Measurements from ENCODE around the gene ADAMTS6. TPM values are rescaled to one million over a fixed set of nuclear protein-coding genes. Genes with fewer than 3 reads are reported as not detected.

Gene ADAMTS6
- total RNA-seq, 1 experiment from 2014 or later: 2.8 TPM

DNA sequence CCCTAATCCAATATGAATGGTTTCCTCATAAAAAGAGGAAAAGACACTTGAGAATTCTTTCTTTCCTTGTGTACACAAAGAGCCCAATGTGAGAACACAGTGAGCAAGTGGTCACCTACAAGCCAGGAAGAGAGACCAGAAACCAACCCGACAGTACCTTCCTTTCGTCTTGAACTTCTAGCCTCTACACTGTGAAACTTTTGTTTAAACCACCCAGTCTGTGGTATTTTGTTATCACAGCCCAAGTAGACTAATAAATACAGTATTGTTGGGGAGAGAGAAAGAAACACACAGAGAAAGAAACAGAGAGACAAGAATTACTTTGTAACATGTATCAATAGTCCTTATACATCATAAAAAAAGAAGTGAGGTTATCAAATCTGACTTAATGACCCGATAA is 44.0 kb upstream of the ADAMTS6 start (continued):
- TF ChIP-seq ARID4B (CRISPR knock-in tag; IDR thresholded peaks at IDR 0.05; ENCODE audit: borderline replicate concordance) (no peak), TCF7 (CRISPR knock-in tag; IDR thresholded peaks at IDR 0.05; ENCODE audit: low read depth) (no peak), ESRRA (CRISPR knock-in tag; IDR thresholded peaks at IDR 0.05; ENCODE audit: borderline replicate concordance) (no peak)
- TF ChIP-seq, protein P1, sequence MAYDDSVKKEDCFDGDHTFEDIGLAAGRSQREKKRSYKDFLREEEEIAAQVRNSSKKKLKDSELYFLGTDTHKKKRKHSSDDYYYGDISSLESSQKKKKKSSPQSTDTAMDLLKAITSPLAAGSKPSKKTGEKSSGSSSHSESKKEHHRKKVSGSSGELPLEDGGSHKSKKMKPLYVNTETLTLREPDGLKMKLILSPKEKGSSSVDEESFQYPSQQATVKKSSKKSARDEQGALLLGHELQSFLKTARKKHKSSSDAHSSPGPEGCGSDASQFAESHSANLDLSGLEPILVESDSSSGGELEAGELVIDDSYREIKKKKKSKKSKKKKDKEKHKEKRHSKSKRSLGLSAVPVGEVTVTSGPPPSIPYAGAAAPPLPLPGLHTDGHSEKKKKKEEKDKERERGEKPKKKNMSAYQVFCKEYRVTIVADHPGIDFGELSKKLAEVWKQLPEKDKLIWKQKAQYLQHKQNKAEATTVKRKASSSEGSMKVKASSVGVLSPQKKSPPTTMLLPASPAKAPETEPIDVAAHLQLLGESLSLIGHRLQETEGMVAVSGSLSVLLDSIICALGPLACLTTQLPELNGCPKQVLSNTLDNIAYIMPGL (CRISPR knock-in tag; IDR thresholded peaks at IDR 0.05): no peak
- TF ChIP-seq, protein P2, sequence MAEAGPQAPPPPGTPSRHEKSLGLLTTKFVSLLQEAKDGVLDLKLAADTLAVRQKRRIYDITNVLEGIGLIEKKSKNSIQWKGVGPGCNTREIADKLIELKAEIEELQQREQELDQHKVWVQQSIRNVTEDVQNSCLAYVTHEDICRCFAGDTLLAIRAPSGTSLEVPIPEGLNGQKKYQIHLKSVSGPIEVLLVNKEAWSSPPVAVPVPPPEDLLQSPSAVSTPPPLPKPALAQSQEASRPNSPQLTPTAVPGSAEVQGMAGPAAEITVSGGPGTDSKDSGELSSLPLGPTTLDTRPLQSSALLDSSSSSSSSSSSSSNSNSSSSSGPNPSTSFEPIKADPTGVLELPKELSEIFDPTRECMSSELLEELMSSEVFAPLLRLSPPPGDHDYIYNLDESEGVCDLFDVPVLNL (CRISPR knock-in tag; IDR thresholded peaks at IDR 0.05; ENCODE audit: borderline replicate concordance, low read depth): no peak

GRCh38 chr5:65512170-65512937 is 30.6 kb upstream of the ADAMTS6 start:
- no peak for ATAC-seq

GRCh38 chr5:65508978-65509377 is 27.3 kb upstream of the ADAMTS6 start:
- Mint-ChIP-seq H3K36me3 (no peaks in the 10 kb centered on the region), H3K4me3 (no peak overlapping the region), H3K27ac (no peak overlapping the region), H3K4me1 (no peaks in the 10 kb centered on the region), H3K9me3 (no peaks in the 10 kb centered on the region), H3K27me3 (ENCODE audit: low read depth) (no peaks in the 10 kb centered on the region)
- ChIA-PET CTCF (no interaction called here), POLR2A (no interaction called here)
- TF ChIP-seq PRRX2 (CRISPR knock-in tag; IDR thresholded peaks at IDR 0.05): no peak
- ATAC-seq (no peak), DNase-seq (ENCODE audit: low spot score) (no peak)

More at GRCh38 chr5:65512170-65512937, 30.6 kb upstream of the ADAMTS6 start:
- no peaks in the 10 kb centered on the region for H3K9me3 Mint-ChIP-seq
- no peaks in the 10 kb centered on the region for H3K4me1 Mint-ChIP-seq
- ChIA-PET POLR2A (no interaction called here), CTCF (no interaction called here)
- no peak overlapping the region for H3K27ac Mint-ChIP-seq
- DNase-seq (ENCODE audit: low spot score): no peak
- TF ChIP-seq SOX15 (CRISPR knock-in tag; IDR thresholded peaks at IDR 0.05): no peak
- no peak for TF ChIP-seq TEAD4 (CRISPR knock-in tag; IDR thresholded peaks at IDR 0.05)
- TF ChIP-seq ESRRA (CRISPR knock-in tag; IDR thresholded peaks at IDR 0.05; ENCODE audit: borderline replicate concordance): no peak
- no peak for TF ChIP-seq IRF2 (CRISPR knock-in tag; IDR thresholded peaks at IDR 0.05; ENCODE audit: borderline replicate concordance, low read depth)
- H3K36me3 Mint-ChIP-seq: peaks cover 3% of the 10 kb centered on the region; the same call in 1 of the 2 replicates
- no peak overlapping the region for H3K4me3 Mint-ChIP-seq
- H3K27me3 Mint-ChIP-seq (ENCODE audit: low read depth): no peaks in the 10 kb centered on the region

DNA sequence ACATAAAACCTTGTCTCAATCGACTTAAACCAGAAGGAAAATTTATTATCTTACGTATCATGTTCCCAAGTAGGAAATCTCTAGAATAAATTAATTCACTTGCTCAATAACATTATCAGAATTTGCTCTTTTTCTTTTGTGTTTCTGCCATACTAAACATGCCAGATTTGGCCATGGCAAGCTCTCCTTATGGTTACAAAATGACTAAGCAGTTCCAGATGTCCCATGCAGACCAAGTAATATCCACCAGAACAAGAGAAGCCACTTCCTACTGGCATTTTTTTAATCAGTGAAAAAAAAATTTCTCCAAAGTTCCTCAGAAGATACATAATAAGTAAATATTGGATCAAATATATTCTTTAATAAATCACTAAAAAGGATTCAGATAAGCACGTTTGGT is 25.2 kb upstream of the ADAMTS6 start:
- Mint-ChIP-seq H3K4me1 (no peaks in the 10 kb centered on the region), H3K27me3 (ENCODE audit: low read depth) (no peaks in the 10 kb centered on the region), H3K4me3 (no peak overlapping the region), H3K36me3 (peaks cover 3% of the 10 kb centered on the region; the same call in 1 of the 2 replicates), H3K9me3 (peaks cover 4% of the 10 kb centered on the region; the same call in 1 of the 2 replicates), H3K27ac (no peak overlapping the region)
- POLR2A ChIA-PET: interaction anchor here (1.5 kb wide), 1 partner anchor 56 kb away, joined by 4 read pairs; the partner anchor contains the start of genes CENPK and PPWD1
- CTCF ChIA-PET: no interaction called here
- no peak for ATAC-seq
- DNase-seq (ENCODE audit: low spot score): no peak
- TF ChIP-seq ZNF425 (CRISPR knock-in tag; conservative IDR thresholded peaks at IDR 0.05) (no peak), HMGA2 (CRISPR knock-in tag; IDR thresholded peaks at IDR 0.05) (no peak), ZBTB21 (CRISPR knock-in tag; IDR thresholded peaks at IDR 0.05; ENCODE audit: borderline replicate concordance) (no peak), CREB1 (CRISPR knock-in tag; IDR thresholded peaks at IDR 0.05) (no peak), ATF1 (CRISPR knock-in tag; IDR thresholded peaks at IDR 0.05) (no peak)
- TF ChIP-seq, protein P3, sequence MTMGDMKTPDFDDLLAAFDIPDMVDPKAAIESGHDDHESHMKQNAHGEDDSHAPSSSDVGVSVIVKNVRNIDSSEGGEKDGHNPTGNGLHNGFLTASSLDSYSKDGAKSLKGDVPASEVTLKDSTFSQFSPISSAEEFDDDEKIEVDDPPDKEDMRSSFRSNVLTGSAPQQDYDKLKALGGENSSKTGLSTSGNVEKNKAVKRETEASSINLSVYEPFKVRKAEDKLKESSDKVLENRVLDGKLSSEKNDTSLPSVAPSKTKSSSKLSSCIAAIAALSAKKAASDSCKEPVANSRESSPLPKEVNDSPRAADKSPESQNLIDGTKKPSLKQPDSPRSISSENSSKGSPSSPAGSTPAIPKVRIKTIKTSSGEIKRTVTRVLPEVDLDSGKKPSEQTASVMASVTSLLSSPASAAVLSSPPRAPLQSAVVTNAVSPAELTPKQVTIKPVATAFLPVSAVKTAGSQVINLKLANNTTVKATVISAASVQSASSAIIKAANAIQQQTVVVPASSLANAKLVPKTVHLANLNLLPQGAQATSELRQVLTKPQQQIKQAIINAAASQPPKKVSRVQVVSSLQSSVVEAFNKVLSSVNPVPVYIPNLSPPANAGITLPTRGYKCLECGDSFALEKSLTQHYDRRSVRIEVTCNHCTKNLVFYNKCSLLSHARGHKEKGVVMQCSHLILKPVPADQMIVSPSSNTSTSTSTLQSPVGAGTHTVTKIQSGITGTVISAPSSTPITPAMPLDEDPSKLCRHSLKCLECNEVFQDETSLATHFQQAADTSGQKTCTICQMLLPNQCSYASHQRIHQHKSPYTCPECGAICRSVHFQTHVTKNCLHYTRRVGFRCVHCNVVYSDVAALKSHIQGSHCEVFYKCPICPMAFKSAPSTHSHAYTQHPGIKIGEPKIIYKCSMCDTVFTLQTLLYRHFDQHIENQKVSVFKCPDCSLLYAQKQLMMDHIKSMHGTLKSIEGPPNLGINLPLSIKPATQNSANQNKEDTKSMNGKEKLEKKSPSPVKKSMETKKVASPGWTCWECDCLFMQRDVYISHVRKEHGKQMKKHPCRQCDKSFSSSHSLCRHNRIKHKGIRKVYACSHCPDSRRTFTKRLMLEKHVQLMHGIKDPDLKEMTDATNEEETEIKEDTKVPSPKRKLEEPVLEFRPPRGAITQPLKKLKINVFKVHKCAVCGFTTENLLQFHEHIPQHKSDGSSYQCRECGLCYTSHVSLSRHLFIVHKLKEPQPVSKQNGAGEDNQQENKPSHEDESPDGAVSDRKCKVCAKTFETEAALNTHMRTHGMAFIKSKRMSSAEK (CRISPR knock-in tag; IDR thresholded peaks at IDR 0.05; ENCODE audit: borderline replicate concordance): no peak
